Heart left ventricle (tissue), 16 donors: ENCODE data around the gene CAMTA1. TPM values are rescaled to one million over a fixed set of nuclear protein-coding genes. Genes with fewer than 3 reads are reported as not detected.
A peak's percentile ranks its signal among the peaks of the same experiment; 100 is the strongest.

Source experiments
- ATAC-seq, 4 donors: fragments of 200-7000 bp; cut with Tn5 transposase; one replicate each; pipeline ENCODE4 v1.9.1; 2020 to 2022; ENCODE audit warnings: moderate library complexity in 4 of 4, mild to moderate bottlenecking in 3 of 4, moderate number of reproducible peaks in 1 of 4
- DNase-seq, 5 donors: peaks; one replicate each; pipeline ENCODE4 v3.0.0-alpha.2; 2020
- H3K27ac ChIP-seq, 12 donors: fragments of 200-600 bp; sonication (generic) in 4 of 12; one replicate each; pipeline versions ENCODE4 v1.5.0 to v1.8.0; 2016 to 2022; ENCODE audit warnings: mild to moderate bottlenecking in 2 of 12
- H3K27me3 ChIP-seq, 9 donors: fragments of 200-600 bp; sonication (generic) in 2 of 9; one replicate each; pipeline versions ENCODE4 v1.5.1 to v1.8.0; 2016 to 2022; ENCODE audit warnings: mild to moderate bottlenecking in 3 of 9
- H3K36me3 ChIP-seq, 9 donors: fragments of 200-600 bp; sonication (generic) in 2 of 9; one replicate each; pipeline versions ENCODE4 v1.5.0 to v1.8.0; 2018 to 2022; ENCODE audit warnings: mild to moderate bottlenecking in 2 of 9
- H3K4me1 ChIP-seq, 12 donors: fragments of 200-600 bp; sonication (generic) in 4 of 12; one replicate each; pipeline versions ENCODE4 v1.5.0 to v1.8.0; 2016 to 2022; ENCODE audit warnings: mild to moderate bottlenecking in 3 of 12
- H3K4me3 ChIP-seq, 12 donors: fragments of 200-600 bp; sonication (generic) in 4 of 12; one replicate each; pipeline versions ENCODE4 v1.5.0 to v1.8.0; 2017 to 2022; ENCODE audit warnings: mild to moderate bottlenecking in 9 of 12, moderate library complexity in 4 of 12
- H3K9me3 ChIP-seq, 12 donors: fragments of 200-600 bp; sonication (generic) in 4 of 12; one replicate each; pipeline versions ENCODE4 v1.5.0 to v1.8.0; 2016 to 2022; ENCODE audit warnings: mild to moderate bottlenecking in 1 of 12
- POLR2A ChIP-seq, 2 donors: fragments of 450-650 bp; IDR thresholded peaks; one replicate each; pipeline ENCODE4 v1.6.1; 2017; ENCODE audit warnings: antibody characterized with exemption in 2 of 2, mild to moderate bottlenecking in 2 of 2, moderate library complexity in 2 of 2
- WGBS, 4 donors: extraction: QIAGEN DNeasy Blood & Tissue Kit in 2 of 4; methylation state at CpG; one replicate each; pipeline versions ENCODE4 v1.1.5 to v1.1.7; 2013 to 2018; 5-methylcytosine and 5-hydroxymethylcytosine counted together
- intact Hi-C, 10 donors: fragments of 100-400 bp; cut with DNase I; formaldehyde crosslinking; loops; one replicate each; pipeline versions ENCODE4 v1.11.1 to v1.14.2; 2022
- polyA plus RNA-seq, 2 donors: library from polyadenylated mRNA; stranded (reverse); fragments of 200-250 nt; gene quantifications; one replicate each; pipeline ENCODE4 v1.2.3, GENCODE V29; 2013
- total RNA-seq, 9 donors: library from RNA; depleted of rRNA in 2 of 9; stranded (reverse); fragments of >200 nt in 2 of 9; fragmentation: NEBNext Ultra II Directional in 3 of 9; extraction: Animal tissue kit (Norgen Biotek cat#: 25700) in 3 of 9; gene quantifications; one replicate each; pipeline versions ENCODE4 v1.1.0 to v1.2.4, GENCODE V29; 2016 to 2023
- TF ChIP-seq, protein P1 (sequence below), 12 donors: fragments of 200-600 bp; sonication (generic) in 4 of 12; IDR thresholded peaks; one replicate each; pipeline versions ENCODE4 v1.5.0 to v1.8.0; 2018 to 2022; ENCODE audit warnings: antibody characterized with exemption in 12 of 12, mild to moderate bottlenecking in 5 of 12
- donor health status: ischemic (EF 13 %, LVEDD 7.1; RV severe dilation, severe dysfunction).
- donor health status: healthy with polysubstance abuse.
- donor health status: DM: no; HTN: yes; CAD: no.
- donor health status: DM: no; HTN: no; CAD: no.
- donor health status: ischemic (EF 25% LVEDD 6.9; RV normal size, moderate dysfunction).
- donor health status: ischemic (EF 25% LVEDD 5.7; RV mildly dilated, moderate dysfunction).
- donor health status: healthy.
- donor health status: DM: yes; HTN: yes; CAD: no.
- donor health status: ischemic (EF 35%, LVEDD 5.7; RV mildly dilated, moderate dysfunction).
- donor health status: nonischemic (EF 11% LVEDD 7.7; RV severe dilation, severe dysfunction).
- donor health status: DM: yes; HTN: yes; CAD: no.
- donor health status: PGD.
- donor health status: ischemic (EF 29% LVEDD 5.4; RV normal size, mild dysfunction).
- donor health status: nonischemic (EF 23%, LVEDD 6.1; RV moderate dilation, normal function).

CAMTA1 gene
- total and polyA plus RNA-seq, 11 donors, result 114 to 303 (median 137) TPM

DNA sequence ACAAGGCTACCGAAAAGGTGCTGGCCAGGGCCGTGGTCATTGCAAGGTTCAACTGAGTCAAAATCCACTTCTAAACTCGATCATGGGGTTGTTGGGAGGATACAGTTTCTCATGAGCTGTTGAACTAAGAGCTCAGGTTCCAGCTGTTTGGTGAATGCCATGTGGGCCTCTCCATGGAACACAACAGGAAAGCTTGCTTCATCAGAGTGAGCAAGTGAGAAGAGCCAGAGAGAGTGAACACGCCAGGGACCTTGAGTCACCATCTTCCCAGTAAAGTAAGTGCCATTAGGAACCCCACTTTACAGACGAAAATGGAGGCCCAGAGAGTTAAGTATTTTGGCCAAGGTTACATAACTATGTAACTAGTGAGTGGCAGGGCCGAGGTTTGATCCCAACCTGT, 510.7 kb downstream of the CAMTA1 start:
- whole genome bisulfite sequencing, 4 donors, result 82 to 96% (median 89%) methylated on average over 6 of the region's 6 CpGs

DNA sequence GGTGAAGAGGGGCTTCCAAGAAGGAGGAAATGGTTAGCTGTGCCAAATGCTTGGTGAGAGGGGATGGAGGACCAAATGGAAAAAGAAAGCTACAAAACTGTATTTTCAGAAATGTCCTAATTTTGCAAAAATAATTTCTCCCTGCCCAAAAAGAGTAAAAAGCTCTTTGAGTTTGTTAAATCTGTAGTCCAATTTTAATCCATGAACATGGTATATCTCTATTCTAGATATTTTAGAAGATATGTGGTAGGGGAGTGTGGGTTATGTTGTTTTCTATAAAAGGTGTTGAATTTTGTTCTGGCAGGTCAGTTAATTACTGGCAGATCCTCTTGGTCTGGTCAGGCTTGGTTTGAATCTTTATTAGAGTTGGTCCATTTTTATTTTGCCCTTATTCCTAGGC, 511.7 kb downstream of the CAMTA1 start:
- no peaks in the 10 kb centered on the region for H3K36me3 ChIP-seq
- TF ChIP-seq, protein P1, sequence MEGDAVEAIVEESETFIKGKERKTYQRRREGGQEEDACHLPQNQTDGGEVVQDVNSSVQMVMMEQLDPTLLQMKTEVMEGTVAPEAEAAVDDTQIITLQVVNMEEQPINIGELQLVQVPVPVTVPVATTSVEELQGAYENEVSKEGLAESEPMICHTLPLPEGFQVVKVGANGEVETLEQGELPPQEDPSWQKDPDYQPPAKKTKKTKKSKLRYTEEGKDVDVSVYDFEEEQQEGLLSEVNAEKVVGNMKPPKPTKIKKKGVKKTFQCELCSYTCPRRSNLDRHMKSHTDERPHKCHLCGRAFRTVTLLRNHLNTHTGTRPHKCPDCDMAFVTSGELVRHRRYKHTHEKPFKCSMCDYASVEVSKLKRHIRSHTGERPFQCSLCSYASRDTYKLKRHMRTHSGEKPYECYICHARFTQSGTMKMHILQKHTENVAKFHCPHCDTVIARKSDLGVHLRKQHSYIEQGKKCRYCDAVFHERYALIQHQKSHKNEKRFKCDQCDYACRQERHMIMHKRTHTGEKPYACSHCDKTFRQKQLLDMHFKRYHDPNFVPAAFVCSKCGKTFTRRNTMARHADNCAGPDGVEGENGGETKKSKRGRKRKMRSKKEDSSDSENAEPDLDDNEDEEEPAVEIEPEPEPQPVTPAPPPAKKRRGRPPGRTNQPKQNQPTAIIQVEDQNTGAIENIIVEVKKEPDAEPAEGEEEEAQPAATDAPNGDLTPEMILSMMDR (IDR thresholded peaks at IDR 0.05), result no peak
- no peak for TF ChIP-seq POLR2A (IDR thresholded peaks at IDR 0.05)
- intact Hi-C loops, result loop anchor here in 2 of 10 donors (10.0 kb wide), 2 partner anchors 78 to 218 kb away; no protein-coding TSS in a partner anchor
- ATAC-seq, result no peak
- DNase-seq, result no peak
- peaks cover 0 to 34% (median 16%) of the 10 kb centered on the region in 12 donors for H3K4me1 ChIP-seq
- H3K9me3 ChIP-seq, result peaks cover 0 to 20% (median 6%) of the 10 kb centered on the region in 12 donors
- no peak overlapping the region for H3K27ac ChIP-seq
- no peaks in the 10 kb centered on the region for H3K27me3 ChIP-seq
- no peak overlapping the region for H3K4me3 ChIP-seq

More for the DNA sequence above, 510.7 kb downstream of the CAMTA1 start:
- Histone ChIP-seq H3K9me3 (peaks cover 0 to 20% (median 6%) of the 10 kb centered on the region in 12 donors), H3K36me3 (no peaks in the 10 kb centered on the region), H3K4me3 (no peak overlapping the region), H3K27me3 (no peaks in the 10 kb centered on the region), H3K27ac (no peak overlapping the region), H3K4me1 (peaks cover 0 to 41% (median 20%) of the 10 kb centered on the region in 12 donors)
- TF ChIP-seq, protein P1 (IDR thresholded peaks at IDR 0.05), result no peak
- no peak for TF ChIP-seq POLR2A (IDR thresholded peaks at IDR 0.05)
- no peak for DNase-seq
- ATAC-seq, result no peak
- intact Hi-C loops, result loop anchor here in 2 of 10 donors (10.0 kb wide), 2 partner anchors 79 to 219 kb away; no protein-coding TSS in a partner anchor

DNA sequence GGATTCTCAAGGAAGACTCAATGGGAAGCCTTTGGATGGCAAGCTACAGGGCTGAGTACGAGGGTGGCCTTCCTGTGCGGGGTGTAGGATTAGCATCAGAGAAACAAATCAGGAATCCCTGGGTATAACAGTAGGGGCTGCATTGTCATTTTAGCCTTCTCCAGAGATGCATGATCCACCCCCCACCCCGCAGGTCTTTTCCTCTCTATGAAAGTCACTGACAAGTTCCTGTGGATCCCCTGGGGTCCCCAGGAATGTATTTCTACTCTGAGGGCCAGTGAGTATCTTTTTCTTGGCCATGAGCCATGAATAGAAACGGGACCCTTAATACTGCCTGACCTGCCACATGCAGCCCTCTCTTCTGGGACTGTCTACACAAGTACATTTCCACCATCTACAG, 512.9 kb downstream of the CAMTA1 start:
- Histone ChIP-seq H3K36me3 (no peaks in the 10 kb centered on the region), H3K27me3 (no peaks in the 10 kb centered on the region), H3K4me1 (peaks cover 0 to 23% (median 12%) of the 10 kb centered on the region in 12 donors), H3K4me3 (no peak overlapping the region), H3K27ac (no peak overlapping the region), H3K9me3 (peaks cover 0 to 20% (median 6%) of the 10 kb centered on the region in 12 donors)
- DNase-seq, result no peak
- TF ChIP-seq POLR2A (IDR thresholded peaks at IDR 0.05), result no peak
- TF ChIP-seq, protein P1 (IDR thresholded peaks at IDR 0.05), result no peak
- ATAC-seq, result no peak
- intact Hi-C loops, result loop anchor here in 2 of 10 donors (10.0 kb wide), 2 partner anchors 77 to 217 kb away; no protein-coding TSS in a partner anchor
- 46 to 53% (median 51%) methylated on average over 4 of the region's 4 CpGs for WGBS, 4 donors

DNA sequence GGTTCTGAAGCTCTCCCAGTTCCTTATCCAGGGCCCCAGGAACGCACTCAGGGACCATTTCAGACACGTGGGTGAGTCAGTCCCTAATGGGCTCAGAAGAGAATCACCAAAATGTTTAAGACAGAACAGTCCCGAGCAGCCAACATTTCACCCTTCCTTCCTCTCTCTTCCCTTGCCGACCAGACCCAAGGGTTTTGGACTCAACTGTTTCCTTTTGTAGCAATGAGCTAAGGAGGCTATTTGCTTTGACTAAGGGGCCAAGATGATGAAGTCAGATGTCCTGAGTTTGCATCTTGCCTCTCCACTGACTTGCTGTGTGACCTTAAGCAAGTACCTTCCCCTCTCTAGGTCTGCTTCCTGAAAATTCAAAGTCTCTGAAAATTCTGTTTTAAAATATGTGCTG, 513.5 kb downstream of the CAMTA1 start:
- H3K27ac ChIP-seq, result peak overlapping the region in 2 of 12 donors; percentile 42 to 44
- no peak for TF ChIP-seq POLR2A (IDR thresholded peaks at IDR 0.05)
- TF ChIP-seq, protein P1 (IDR thresholded peaks at IDR 0.05), result no peak

More for the DNA sequence above, 513.5 kb downstream of the CAMTA1 start:
- no peak for DNase-seq
- 35 to 52% (median 43%) methylated on average over 4 of the region's 4 CpGs for WGBS, 4 donors
- intact Hi-C loops, result loop anchor here in 2 of 10 donors (10.0 kb wide), 2 partner anchors 76 to 216 kb away; no protein-coding TSS in a partner anchor
- Histone ChIP-seq H3K4me1 (peaks cover 0 to 18% (median 12%) of the 10 kb centered on the region in 12 donors), H3K36me3 (no peaks in the 10 kb centered on the region), H3K4me3 (no peak overlapping the region), H3K27me3 (no peaks in the 10 kb centered on the region), H3K9me3 (peaks cover 0 to 20% (median 6%) of the 10 kb centered on the region in 12 donors)
- ATAC-seq, result peak in 1 of 4 donors; percentile 65
